ENCODE results near the gene FBN1.

Gene FBN1

DNA sequence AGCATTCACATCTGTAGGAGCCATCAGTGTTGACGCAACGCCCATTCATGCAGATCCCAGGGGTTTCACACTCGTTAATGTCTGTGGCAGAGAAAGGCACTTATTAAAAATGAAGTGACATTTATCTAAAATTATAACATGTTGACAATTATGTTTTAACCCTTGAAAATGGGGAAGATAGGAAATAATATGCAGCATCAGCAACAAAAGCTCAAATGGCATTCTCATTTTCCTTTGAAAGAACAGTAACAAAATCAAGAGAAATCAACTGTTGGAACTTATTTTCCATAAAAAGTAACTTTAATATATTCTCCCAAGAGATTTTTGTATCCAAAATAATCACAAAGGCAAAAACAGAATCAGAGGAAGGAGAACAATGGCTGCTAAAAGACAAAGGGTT, 140.4 kb downstream of the FBN1 start:
- no peak for DNase-seq

DNA sequence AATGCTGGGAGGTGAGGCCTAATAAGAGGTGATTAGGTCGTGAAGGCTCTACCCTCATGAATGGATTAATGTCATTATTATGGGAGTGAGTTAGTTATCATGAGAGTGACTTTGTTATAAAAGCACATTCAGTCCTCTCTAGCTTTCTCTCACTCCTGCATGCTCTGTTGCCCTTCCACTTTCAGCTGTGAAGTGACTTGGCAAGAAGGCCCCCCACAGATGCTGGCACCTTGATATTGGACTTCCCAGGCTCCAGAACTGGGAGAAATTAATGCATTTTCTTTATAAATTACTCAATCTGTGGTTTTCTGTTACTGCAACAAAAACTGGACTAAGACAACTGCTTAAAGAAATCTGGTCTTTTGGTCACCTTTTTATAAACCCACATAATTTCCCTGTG, 144.3 kb downstream of the FBN1 start:
- no peak for DNase-seq

DNA sequence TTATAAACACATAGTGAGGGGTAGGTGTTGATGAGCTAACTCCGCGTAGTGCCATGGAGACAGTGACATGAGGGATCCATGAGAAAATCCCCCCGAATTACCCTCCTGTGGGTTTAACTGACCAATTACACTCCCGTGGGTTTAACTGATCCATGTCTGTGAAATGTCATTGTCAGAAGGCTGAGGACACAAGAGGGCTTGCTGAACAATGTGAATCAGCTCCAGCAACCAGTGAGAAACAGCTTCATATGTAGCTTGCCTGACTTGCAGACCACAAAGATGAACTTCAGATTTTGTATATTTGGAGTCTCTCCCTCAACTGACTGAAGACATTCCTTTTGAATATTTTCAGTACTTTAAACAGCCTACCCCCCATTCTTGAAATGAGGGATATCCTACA, 144.9 kb downstream of the FBN1 start:
- DNase-seq, result no peak

DNA sequence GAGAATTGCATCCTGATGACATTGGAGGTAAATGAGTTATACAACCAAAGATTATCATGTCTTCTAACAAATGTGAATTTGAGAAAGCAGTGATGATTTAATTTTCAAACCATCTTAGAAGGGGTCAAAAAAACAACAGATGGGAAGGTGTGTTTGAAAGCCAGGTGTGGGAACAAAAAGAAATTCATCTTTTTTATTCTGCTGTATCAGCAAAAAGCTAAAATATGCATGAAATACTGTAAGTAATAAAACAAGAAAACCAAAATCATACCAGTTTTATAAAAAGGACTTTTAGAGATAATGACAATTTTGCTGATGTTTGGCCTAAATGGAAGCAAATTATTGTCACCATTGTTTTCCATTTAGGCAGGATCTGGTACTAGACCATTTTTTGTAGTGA, 145.5 kb downstream of the FBN1 start:
- DNase-seq, result no peak

DNA sequence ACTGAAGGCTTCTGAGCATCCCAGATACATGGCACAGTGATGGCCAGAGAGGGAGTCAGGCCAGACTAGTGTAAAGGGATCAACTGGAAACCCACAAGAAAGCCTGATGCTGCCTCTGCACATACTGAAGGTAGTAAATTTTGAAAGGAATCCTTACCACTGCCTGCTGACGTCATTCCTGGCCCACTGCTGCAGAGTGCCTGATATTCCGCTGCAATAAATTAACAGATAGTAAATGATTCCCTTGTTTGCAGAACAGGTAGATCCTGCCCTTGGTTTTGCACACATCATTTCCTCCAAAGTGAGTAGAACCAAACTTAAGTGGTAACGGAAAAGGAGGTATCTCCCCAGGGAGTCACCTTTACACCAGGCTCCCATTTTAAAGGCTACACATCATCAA, 146.7 kb downstream of the FBN1 start:
- DNase-seq, result no peak

DNA sequence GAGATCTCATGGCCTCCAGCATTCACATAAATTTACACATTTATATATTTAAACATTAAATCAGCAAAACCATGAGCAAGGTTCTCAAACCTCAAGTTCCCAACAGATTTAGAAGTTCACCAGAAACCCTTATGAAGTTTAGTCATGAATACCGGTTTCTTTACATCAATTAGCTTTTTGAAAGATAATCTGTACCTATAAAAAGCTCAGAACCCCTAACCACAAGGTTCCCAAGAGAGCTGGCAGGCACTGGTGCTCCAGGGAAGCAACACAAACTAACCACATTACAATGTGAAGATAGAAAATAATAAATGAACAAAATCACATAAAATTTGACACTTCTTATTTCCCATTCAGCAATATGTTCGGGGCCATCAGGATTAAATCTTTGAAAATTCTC, 150.9 kb downstream of the FBN1 start:
- DNase-seq, result no peak

DNA sequence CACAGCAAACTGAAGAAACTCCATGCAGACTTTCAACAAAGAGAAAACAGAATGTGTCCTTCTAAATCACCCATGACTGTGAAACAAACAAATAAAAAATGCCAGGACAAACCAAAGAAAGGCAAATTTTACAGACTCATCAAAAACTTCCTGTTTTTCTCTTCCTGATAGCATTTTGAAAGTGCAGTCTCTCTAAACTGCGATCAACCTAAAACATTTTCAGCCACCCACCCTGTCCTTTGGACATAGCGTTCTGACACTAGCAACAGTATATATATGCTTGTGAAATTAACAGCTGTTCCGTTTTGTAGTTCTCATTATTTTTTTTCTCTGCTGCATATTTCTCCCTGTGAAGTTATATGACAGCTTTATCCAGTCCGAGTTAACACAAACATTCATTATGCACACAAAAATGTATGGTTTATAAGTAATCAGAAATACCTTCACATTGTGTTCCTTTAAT, 151.7 kb downstream of the FBN1 start:
- no peak for DNase-seq

DNA sequence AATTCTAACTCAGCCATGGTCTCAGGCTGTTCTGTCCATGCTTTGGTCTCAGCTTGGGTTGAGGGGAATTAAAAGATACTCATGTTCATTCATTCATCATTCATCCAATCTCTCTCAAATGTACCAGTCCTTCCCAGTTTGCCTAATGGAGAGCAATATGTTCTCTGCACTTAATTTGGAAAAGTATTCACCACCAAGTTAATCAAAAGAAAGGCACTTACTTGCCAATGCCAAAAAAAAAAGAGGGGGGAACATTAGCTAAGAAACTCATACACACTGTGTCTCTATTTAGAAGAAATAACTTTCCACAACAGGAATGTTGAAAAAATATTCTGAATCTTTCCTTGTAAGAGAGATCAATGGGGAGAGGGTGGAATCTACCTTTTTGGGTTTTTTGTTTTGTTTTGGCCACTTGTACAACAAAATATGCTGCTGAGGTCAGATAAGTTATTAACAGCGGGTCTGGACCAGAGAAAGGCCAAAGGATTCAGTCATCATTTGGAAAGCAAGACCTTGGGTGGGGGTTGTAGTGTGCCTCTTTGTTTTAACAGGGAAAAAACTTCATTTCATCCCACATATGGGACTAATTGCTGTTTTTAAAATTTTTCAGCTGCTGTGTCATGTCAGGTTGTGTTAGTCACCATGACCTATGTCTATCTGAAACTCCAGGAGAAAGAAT, 152.3 kb downstream of the FBN1 start:
- no peak for DNase-seq

DNA sequence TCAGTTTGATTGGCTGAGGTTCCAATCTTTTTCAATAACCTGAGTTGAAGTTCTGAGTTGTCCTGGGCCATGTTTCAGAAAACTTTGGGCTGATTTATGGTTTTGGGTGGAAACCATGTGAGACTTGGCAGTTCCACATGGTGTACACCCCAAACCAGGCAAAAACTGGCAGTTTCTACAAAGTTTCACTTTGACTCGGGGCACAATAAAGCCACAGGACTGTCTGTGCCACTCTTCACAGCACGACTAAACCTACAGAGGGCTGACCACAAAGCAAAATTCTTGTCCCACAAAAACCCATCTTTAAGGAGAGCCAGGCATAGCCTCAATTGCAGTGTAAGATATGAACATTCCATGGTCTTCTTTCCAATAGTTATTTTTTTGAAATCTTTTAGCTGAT, 159.3 kb downstream of the FBN1 start:
- DNase-seq, result peak in 1 of 5 experiments; percentile 68

DNA sequence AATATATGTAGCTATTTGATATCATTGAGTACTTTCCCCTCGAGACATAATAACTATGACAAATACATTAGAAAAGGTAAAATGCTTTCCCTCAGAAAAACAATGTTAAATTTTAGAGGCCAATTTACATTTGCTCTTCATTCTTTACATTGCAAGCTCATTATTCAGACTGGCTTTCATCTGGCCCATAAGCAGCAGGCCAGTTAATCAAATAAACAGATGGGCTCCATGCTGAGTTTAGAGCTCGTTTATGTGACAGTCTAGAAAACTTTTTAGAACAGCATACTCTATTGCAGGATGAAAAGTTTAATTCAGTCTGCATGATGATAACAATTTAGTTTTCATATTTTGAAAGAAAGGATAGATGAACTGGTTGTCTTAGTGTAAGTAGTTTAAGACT, 163.7 kb downstream of the FBN1 start:
- no peak for DNase-seq

DNA sequence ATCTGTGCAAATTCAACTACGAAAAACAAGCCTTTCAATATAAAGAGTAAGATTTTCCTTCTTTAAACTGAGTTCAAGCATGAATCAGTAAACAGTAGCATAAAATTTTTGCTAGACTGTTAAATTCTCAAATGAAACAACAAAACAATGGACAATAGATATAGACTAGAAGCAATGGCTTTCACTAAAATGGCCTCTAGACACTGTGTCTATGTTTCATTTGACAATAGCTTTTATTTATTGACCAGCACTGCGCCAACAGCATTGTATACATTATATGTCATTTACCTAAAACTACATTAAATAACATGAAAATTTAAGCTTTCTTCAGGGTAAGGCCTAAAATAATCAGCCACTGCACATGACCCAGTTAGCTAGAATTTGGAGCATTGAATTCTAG, 165.8 kb downstream of the FBN1 start:
- DNase-seq, result no peak

DNA sequence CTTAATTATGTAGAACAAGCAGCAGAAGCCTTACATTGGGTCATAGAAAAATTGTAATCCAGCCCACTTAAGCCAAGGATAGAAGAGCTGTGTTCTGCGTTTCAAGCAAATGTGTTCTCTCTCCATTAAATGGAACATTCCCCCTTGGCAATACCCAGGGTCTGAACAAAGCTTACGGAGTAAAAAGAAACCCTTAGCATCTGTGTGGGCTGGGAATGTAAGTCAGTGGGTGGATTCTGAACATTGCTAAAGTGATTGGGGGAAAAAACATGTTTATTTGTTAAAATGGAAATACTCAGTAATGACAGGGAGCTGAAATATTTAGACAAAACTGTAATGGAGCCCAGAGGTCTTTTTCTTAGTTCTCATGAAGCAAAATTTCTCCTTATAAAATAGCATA, 166.9 kb downstream of the FBN1 start:
- DNase-seq, result no peak

DNA sequence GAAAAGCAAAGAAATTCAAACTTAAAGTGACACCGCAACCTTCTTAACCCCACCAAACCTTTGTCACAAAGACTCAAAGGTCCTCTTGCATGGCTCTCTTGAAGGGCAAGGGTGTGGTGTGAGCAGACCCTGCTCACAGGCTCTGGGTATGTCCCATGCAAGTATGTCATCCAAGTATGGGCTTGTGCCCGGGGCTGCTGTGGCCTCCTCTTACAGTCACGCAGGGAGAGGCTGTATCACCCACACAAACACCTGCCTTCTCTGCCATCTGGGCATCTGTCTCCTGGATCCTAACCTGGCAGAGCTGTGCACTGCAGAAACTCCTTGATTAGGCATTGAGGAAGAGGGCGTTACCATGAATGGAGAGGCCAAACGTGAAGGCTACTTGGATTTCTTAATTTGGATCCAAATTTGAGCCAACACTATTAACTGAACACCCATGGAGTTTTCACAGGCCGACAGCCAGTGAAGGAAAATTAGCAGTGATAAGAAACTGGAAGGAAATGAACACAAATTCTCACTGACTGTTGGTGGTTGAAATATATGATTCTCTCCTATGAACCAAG, 167.6 kb downstream of the FBN1 start:
- DNase-seq, result no peak

DNA sequence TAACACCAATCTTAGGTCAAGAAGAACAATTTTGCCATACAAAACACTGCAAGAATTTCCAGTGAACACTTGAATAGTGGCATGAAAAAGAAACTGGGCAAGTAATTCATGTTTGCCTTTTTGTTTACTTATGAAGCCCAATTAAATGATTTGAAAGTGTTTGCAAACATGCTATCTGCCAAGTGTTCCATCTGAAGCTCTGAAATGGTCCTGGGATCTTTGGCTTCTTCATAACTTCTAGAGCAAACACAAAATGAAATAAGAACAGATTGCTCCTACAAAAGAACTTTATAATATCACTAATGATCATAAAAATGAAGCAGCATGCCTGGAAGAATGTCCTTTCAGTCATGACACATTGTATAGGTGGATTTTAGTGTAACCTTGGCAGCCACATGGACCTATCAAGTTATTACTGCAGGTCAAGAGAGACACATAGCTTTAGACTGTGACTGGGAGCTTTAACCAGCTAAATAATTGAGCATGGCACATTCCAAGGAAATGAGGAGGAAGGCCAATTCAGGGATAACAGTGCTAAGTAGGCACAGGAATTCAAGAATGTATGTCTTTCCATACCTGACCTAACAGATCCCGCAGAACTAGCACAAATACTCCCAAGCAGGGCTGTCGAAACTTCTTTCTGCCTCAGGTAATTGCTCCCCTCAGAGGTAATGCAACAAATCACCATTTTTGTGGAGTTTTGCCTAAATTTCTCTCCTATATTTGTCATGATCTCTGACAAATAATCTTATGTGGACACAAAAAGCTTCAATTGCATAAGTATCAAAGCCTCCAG, 169.7 kb downstream of the FBN1 start:
- no peak for DNase-seq

DNA sequence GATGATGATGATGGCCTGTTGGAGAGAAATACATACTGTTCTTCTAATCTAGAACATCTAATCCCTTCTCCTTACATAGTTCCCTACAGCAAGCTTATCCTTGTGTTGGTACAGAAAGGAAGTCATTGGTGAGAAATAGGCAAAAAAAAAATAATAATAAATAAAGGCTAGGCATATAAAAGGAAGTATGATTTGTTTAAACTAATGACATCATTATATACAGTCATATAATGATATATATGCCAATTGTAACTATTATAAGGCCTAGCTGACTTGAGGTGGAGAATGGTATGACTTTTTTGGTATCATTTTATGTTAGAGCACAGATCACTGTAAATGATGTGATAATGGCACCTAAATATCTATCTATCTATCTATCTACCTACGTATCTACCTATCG, 171.8 kb downstream of the FBN1 start:
- DNase-seq, result no peak

DNA sequence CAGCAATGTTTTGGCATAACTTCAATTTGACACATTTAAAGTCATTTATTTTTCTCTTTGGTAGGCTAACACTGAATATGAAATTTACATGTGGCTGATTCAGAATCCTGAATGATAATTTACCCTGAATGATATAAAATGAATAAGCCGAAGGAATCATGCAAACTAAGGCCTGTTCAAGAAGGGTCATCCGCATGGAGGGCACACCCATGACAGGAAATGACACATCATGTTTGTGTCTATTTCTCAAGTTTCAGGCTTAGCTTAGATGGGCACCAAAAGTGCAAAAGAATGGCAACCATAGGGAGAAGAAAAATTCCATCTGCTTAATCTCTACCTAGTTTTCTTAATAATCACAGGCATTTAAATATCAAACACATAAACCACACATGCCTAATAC, 172.8 kb downstream of the FBN1 start:
- DNase-seq, result no peak

DNA sequence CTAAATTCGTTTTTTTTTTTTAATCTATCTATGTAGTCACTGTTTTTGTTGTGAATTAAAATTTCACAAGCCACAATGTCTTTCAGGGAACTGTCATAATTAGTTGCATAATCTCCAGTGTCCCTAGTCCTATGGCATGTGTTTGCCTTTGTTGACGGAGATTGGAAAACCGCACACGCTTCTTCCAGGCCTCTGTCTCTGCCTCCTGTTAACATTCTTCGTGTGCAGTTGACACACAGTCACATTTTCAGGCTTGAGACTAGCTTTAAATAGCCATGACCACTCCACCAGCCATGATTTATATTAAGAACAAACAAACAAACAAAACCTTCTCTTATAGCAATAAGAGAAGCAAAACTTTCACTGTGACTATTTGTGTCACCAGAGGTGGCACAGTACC, 174.4 kb downstream of the FBN1 start:
- no peak for DNase-seq

DNA sequence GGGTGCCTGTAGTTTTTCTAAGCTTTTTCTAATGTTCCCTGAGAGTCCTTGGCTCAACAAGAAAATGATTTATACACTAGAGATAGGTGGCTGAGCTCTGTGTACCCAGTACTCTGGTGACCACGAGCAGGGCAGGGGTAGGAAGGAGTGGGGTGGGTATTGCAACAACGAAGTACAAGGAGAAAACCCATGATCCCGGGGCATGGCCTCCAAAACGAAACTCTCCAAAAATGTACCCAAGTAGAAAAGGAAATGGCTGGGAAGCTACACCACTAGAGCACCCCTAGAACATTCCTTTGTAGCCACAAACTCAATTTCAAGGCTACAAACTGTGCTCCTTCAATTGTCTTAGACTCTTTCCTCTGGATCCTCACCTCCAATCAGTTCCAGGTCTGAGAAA, 175.4 kb downstream of the FBN1 start:
- DNase-seq, result no peak

DNA sequence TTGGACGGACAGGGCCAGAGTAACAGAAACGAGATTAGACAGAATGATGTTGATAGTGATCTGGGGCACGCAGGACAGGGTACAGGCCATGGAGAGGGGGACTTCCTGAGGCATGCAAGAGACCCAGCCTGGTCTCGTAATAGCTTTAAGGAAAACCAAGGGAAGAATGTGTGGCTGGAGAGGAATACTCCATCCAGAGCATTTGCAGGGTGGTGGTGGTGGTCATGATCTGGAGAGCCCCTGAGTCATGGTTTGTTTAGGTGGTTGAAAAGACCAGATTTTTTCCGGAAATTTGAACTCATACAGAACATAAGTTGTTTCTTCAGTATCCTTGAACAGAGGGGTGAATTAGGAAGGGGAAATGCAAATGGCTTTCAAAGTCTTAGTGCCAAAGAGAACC, 175.8 kb downstream of the FBN1 start:
- DNase-seq, result no peak

DNA sequence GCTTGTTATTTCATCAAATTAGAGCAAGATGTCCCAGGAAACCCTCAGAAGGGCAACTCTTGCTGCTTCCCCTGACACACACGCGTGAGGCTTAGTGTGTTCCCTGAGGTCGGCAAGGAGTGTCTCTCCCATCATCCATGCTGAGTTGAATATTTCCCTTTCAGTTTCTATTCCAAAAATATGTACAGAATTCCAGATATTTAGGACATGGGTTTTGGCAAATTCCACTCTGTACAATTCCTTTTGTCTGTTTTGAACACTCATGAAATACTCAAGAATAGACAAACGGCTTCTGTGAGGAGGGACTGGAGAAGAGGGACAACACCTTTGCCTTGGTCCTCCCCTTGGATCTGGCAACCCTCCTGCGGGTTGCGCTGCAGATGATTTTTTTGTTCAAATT, 176.2 kb downstream of the FBN1 start:
- DNase-seq, result no peak

DNA sequence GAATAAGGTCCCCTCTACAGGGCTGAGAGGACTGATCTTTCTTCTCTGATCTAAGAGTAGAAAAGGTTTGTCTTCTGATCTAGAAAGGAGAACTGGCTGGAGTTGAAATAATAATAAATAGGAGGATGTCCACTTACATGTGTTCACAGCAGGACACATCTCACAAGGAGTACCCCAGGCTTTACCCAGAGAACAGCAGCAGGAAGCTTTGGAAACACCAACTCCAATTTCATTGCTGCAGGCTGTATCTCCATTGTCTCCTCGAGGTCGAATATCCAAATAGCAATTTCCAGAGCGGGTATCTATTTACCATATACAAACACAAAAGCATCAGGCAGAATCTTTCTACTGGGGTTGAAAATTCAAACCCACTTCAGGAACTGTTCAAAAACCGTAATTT, 177.7 kb downstream of the FBN1 start:
- DNase-seq, result no peak

DNA sequence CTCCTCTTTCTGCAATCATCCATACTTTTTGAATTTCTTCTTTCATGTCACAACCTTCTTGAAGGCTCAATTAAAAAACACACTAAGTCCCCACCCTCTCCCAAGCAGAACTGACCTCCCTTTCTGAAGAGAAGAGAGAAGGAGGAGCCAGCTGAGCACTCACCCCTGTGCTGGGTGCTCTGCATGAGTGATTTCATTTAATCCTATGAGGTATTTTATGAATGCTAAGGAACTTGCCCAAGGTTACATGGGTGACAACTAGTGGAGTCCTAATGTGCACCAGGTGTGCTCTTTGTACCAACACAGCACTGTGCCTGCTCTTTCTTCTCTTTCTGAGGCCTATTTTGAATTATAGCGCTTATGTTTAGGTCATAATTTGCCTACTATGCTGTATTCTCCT, 178.7 kb downstream of the FBN1 start:
- DNase-seq, result no peak

DNA sequence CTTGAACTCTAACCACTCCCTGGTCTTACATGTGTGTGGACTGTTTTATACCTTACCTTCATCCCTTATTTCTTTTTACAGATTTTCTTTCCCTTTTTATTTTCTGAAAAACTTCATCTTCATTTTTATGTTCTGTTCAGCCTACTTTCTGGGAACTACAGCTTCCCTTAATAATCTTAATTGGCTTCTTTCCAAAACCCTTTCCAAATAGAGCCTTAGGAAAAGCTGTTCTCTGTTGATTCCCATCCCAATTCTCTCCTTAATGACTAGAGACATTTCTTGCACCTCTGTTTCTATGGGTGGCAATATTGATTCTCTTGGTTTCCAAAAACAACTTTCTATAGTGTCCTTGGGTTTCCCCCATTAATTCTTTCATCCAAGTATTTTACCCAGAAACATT, 179.4 kb downstream of the FBN1 start:
- DNase-seq, result no peak

DNA sequence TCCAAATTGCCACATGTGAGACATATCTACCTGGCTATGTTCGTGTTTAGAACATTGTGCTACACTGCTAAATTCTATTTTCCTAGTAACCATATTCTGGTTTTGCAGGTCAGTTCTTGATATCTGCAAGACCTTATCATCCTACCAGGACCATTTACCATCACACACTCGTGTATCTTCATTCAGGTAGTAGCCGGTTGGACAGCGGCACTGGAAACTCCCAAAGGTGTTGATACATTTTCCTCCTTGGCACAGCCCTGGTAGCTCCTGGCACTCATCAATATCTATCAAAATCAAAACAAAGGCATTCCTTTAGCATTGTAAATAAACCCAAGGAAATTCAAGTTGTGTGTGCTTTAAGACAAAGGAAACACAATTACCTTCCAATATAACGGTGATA, 180.1 kb downstream of the FBN1 start:
- no peak for DNase-seq

Data from T-helper 2 cell (primary cell).